Mesendoderm (in vitro differentiated cells): ENCODE measurements around the gene TTC23.
A peak's percentile ranks its signal among the peaks of the same experiment; 100 is the strongest.

Experiments used
- DNase-seq: peaks from one replicate; pipeline ENCODE4 v3.0.0; 2013
- H2AK5ac ChIP-seq: 2 replicates; pipeline ENCODE4 v1.6.1; 2013; ENCODE audit warnings: low read length, inconsistent platforms
- H2BK120ac ChIP-seq: 2 replicates; pipeline ENCODE4 v1.6.1; 2013; ENCODE audit warnings: low read depth, mild to moderate bottlenecking, low read length, moderate library complexity, mixed read lengths
- H2BK15ac ChIP-seq: replicated peaks from 2 replicates; pipeline ENCODE4 v1.6.1; 2013; ENCODE audit warnings: low read depth, mild to moderate bottlenecking, moderate library complexity
- H2BK5ac ChIP-seq: 2 replicates; pipeline ENCODE4 v1.6.1; 2013; ENCODE audit warnings: low read length, inconsistent platforms
- H3K18ac ChIP-seq: 2 replicates; pipeline ENCODE4 v1.6.1; 2013; ENCODE audit warnings: mild to moderate bottlenecking, low read length, mixed read lengths
- H3K23ac ChIP-seq: one replicate; pipeline ENCODE4 v1.6.1; 2013; ENCODE audit warnings: low read length
- H3K27ac ChIP-seq: 2 replicates; pipeline ENCODE4 v1.5.1; 2013; ENCODE audit warnings: low read depth, mild to moderate bottlenecking, inconsistent platforms, low read length, moderate library complexity
- H3K27me3 ChIP-seq: 2 replicates; pipeline ENCODE4 v1.6.1; 2013; ENCODE audit warnings: low read length, control low read depth, mild to moderate bottlenecking, inconsistent platforms; ENCODE audit not compliant: insufficient read depth, poor library complexity
- H3K36me3 ChIP-seq: 2 replicates; pipeline ENCODE4 v1.6.1; 2013; ENCODE audit warnings: low read length, inconsistent platforms; ENCODE audit not compliant: control insufficient read depth, insufficient read depth
- H3K4ac ChIP-seq: one replicate; pipeline ENCODE4 v1.6.1; 2013; ENCODE audit warnings: low read depth, mild to moderate bottlenecking, low read length, moderate library complexity
- H3K4me1 ChIP-seq: 2 replicates; pipeline ENCODE4 v1.6.1; 2013; ENCODE audit warnings: low read depth, low read length, inconsistent platforms; ENCODE audit not compliant: control insufficient read depth
- H3K4me2 ChIP-seq: 2 replicates; pipeline ENCODE4 v1.6.1; 2013; ENCODE audit warnings: low read length
- H3K4me3 ChIP-seq: 2 replicates; pipeline ENCODE4 v1.5.1; 2013; ENCODE audit warnings: mild to moderate bottlenecking, low read length
- H3K56ac ChIP-seq: one replicate; pipeline ENCODE4 v1.6.1; 2013; ENCODE audit warnings: low read length
- H3K79me1 ChIP-seq: 2 replicates; pipeline ENCODE4 v1.6.1; 2013; ENCODE audit warnings: low read length, inconsistent platforms
- H3K79me2 ChIP-seq: 2 replicates; pipeline ENCODE4 v1.6.1; 2013; ENCODE audit warnings: mild to moderate bottlenecking, low read length; ENCODE audit not compliant: control insufficient read depth, insufficient read depth
- H3K9ac ChIP-seq: 2 replicates; pipeline ENCODE4 v1.6.1; 2013; ENCODE audit warnings: low read length, inconsistent platforms
- H4K5ac ChIP-seq: one replicate; pipeline ENCODE4 v1.6.1; 2013; ENCODE audit warnings: low read length
- H4K8ac ChIP-seq: one replicate; pipeline ENCODE4 v1.6.1; 2013; ENCODE audit warnings: low read depth, mild to moderate bottlenecking, control low read depth, low read length, moderate library complexity
- WGBS: extraction: QIAGEN DNeasy Blood & Tissue Kit; methylation state at CpG from one replicate; pipeline ENCODE4 v1.1.7; 2013; ENCODE audit warnings: low lambda C conversion rate, missing lambda C conversion rate; ENCODE audit not compliant: insufficient coverage; ENCODE audit errors: extremely low coverage; 5-methylcytosine and 5-hydroxymethylcytosine counted together

Gene TTC23

GRCh38 chr15:99187936-99188335, 61.4 kb downstream of the TTC23 start:
- Histone ChIP-seq H3K4ac (no peak overlapping the region), H3K79me2 (no peaks in the 10 kb centered on the region), H3K36me3 (no peaks in the 10 kb centered on the region), H3K9ac (no peak overlapping the region), H3K27ac (no peak overlapping the region), H3K4me3 (no peak overlapping the region), H3K4me2 (no peak overlapping the region), H2AK5ac (no peak overlapping the region), H3K27me3 (no peaks in the 10 kb centered on the region), H3K18ac (no peak overlapping the region), H2BK120ac (no peak overlapping the region), H3K23ac (no peak overlapping the region), H3K4me1 (no peaks in the 10 kb centered on the region), H4K8ac (no peak overlapping the region), H3K79me1 (no peaks in the 10 kb centered on the region), H2BK15ac (no peak overlapping the region), H4K5ac (no peak overlapping the region), H2BK5ac (no peak overlapping the region), H3K56ac (no peak overlapping the region)
- DNase-seq = no peak

GRCh38 chr15:99185414-99186130, 63.8 kb downstream of the TTC23 start:
- no peak overlapping the region for H3K23ac ChIP-seq
- peaks cover 2% of the 10 kb centered on the region for H3K4me1 ChIP-seq
- no peak overlapping the region for H3K4me2 ChIP-seq
- no CpG with 5 or more reads among the region's 4 CpGs for WGBS
- H3K27ac ChIP-seq = no peak overlapping the region
- no peak overlapping the region for H3K4ac ChIP-seq
- no peak overlapping the region for H2BK15ac ChIP-seq
- H3K18ac ChIP-seq = no peak overlapping the region
- H2BK5ac ChIP-seq = no peak overlapping the region
- H3K79me2 ChIP-seq = no peaks in the 10 kb centered on the region
- no peak overlapping the region for H4K8ac ChIP-seq
- no peak overlapping the region for H2AK5ac ChIP-seq
- no peak overlapping the region for H2BK120ac ChIP-seq
- H4K5ac ChIP-seq = no peak overlapping the region
- H3K27me3 ChIP-seq = no peaks in the 10 kb centered on the region
- no peak overlapping the region for H3K9ac ChIP-seq
- H3K36me3 ChIP-seq = no peaks in the 10 kb centered on the region
- H3K79me1 ChIP-seq = no peaks in the 10 kb centered on the region
- DNase-seq = no peak
- no peak overlapping the region for H3K4me3 ChIP-seq
- H3K56ac ChIP-seq = no peak overlapping the region

GRCh38 chr15:99182791-99183190, 66.6 kb downstream of the TTC23 start:
- Histone ChIP-seq H3K18ac (no peak overlapping the region), H2AK5ac (no peak overlapping the region), H3K9ac (no peak overlapping the region), H3K79me2 (no peaks in the 10 kb centered on the region), H4K5ac (no peak overlapping the region), H3K36me3 (no peaks in the 10 kb centered on the region), H3K56ac (no peak overlapping the region), H3K27me3 (no peaks in the 10 kb centered on the region), H2BK120ac (no peak overlapping the region), H2BK15ac (no peak overlapping the region), H2BK5ac (no peak overlapping the region), H3K27ac (no peak overlapping the region), H3K4me3 (no peak overlapping the region), H3K4ac (no peak overlapping the region), H3K79me1 (no peaks in the 10 kb centered on the region), H3K23ac (no peak overlapping the region), H3K4me2 (no peak overlapping the region), H4K8ac (no peak overlapping the region), H3K4me1 (peaks cover 2% of the 10 kb centered on the region)
- WGBS = no CpG with 5 or more reads among the region's 1 CpG
- DNase-seq = no peak

GRCh38 chr15:99181545-99181971, 67.8 kb downstream of the TTC23 start:
- Histone ChIP-seq H3K56ac (no peak overlapping the region), H3K36me3 (no peaks in the 10 kb centered on the region), H3K27ac (no peak overlapping the region), H3K79me1 (no peaks in the 10 kb centered on the region), H4K5ac (no peak overlapping the region), H3K23ac (no peak overlapping the region), H3K79me2 (no peaks in the 10 kb centered on the region), H4K8ac (no peak overlapping the region), H2BK15ac (no peak overlapping the region), H3K4me1 (peaks cover 2% of the 10 kb centered on the region), H3K18ac (no peak overlapping the region), H3K9ac (no peak overlapping the region), H3K27me3 (no peaks in the 10 kb centered on the region), H2BK5ac (no peak overlapping the region), H3K4ac (no peak overlapping the region), H2BK120ac (no peak overlapping the region), H2AK5ac (no peak overlapping the region), H3K4me3 (no peak overlapping the region), H3K4me2 (no peak overlapping the region)
- WGBS = no CpG with 5 or more reads among the region's 4 CpGs
- peak; percentile 55 for DNase-seq

GRCh38 chr15:99180964-99181306, 68.4 kb downstream of the TTC23 start:
- no peak for DNase-seq
- no peaks in the 10 kb centered on the region for H3K36me3 ChIP-seq
- H2AK5ac ChIP-seq = no peak overlapping the region
- no peak overlapping the region for H3K23ac ChIP-seq
- no peak overlapping the region for H3K4me2 ChIP-seq
- H4K5ac ChIP-seq = no peak overlapping the region
- H3K27me3 ChIP-seq = no peaks in the 10 kb centered on the region
- no peak overlapping the region for H2BK5ac ChIP-seq
- no peak overlapping the region for H3K4me3 ChIP-seq
- no peak overlapping the region for H2BK120ac ChIP-seq
- no peak overlapping the region for H3K27ac ChIP-seq
- no peak overlapping the region for H3K4ac ChIP-seq
- no CpG with 5 or more reads among the region's 2 CpGs for WGBS
- H3K4me1 ChIP-seq = peaks cover 2% of the 10 kb centered on the region
- H4K8ac ChIP-seq = no peak overlapping the region
- H2BK15ac ChIP-seq = no peak overlapping the region
- no peak overlapping the region for H3K9ac ChIP-seq
- H3K18ac ChIP-seq = no peak overlapping the region
- H3K79me2 ChIP-seq = no peaks in the 10 kb centered on the region
- no peaks in the 10 kb centered on the region for H3K79me1 ChIP-seq
- H3K56ac ChIP-seq = no peak overlapping the region
